Spleen (tissue), 7 donors: ENCODE measurements around the gene DKK3.

ENCODE experiments used
- POLR2A ChIP-seq, 3 donors: fragments of 450-650 bp; IDR thresholded peaks; one replicate each; pipeline ENCODE4 v1.5.1; 2017; ENCODE audit warnings: antibody characterized with exemption in 3 of 3, mild to moderate bottlenecking in 1 of 3
- TF ChIP-seq, protein P1 (sequence below), 11 experiments: fragments of 200-600 bp in 7 of 11; fragments of 450-650 bp in 4 of 11; sonication (generic) in 4 of 11; IDR thresholded peaks in 8 of 11; conservative IDR thresholded peaks in 3 of 11; 1 replicate in 7 of 11; 2 replicates in 4 of 11; pipeline versions ENCODE4 v1.4.0 to v1.8.0; 2016 to 2021; ENCODE audit warnings: antibody characterized with exemption in 11 of 11, inconsistent platforms in 4 of 11, mild to moderate bottlenecking in 1 of 11
- donor health status: DM: no; HTN: no; CAD: no; lungs with moderate emphysema.
- donor health status: DM: no; HTN: no; CAD: no.
- donor health status: DM: no; HTN: no; CAD: no.

DNA sequence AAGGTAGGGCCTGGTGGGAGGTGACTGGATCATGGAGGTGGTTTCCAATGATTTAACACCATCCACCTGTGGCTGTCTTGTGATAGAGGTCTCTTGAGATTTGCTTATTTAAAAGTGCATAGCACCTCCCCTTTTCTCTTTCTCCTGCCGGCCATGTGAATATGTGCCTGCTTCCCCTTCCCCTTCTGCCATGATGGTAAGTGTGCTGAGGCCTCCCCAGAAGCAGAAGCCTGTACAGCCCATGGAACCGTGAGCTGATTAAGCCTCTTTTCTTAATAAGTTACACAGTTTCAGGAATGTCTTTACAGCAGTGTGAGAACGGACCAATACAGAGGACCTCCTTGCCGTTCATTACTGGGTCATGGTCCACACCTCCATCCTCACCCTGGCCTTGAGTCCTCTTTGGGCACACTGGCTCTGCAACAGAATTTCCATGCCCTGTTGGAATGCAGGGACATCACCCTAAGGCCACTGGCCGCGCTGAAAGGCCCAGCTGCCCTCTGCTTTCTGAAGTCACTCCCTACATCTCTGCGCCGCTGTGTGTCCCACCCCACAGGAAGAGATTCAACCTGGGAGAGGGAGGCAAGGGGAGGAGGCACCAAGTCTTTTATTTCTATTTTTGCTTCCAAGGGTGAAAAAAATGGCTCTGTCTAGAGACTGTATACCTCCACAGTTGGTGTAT lies 49.0 kb upstream of the DKK3 start:
- TF ChIP-seq, protein P1, sequence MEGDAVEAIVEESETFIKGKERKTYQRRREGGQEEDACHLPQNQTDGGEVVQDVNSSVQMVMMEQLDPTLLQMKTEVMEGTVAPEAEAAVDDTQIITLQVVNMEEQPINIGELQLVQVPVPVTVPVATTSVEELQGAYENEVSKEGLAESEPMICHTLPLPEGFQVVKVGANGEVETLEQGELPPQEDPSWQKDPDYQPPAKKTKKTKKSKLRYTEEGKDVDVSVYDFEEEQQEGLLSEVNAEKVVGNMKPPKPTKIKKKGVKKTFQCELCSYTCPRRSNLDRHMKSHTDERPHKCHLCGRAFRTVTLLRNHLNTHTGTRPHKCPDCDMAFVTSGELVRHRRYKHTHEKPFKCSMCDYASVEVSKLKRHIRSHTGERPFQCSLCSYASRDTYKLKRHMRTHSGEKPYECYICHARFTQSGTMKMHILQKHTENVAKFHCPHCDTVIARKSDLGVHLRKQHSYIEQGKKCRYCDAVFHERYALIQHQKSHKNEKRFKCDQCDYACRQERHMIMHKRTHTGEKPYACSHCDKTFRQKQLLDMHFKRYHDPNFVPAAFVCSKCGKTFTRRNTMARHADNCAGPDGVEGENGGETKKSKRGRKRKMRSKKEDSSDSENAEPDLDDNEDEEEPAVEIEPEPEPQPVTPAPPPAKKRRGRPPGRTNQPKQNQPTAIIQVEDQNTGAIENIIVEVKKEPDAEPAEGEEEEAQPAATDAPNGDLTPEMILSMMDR (IDR thresholded peaks at IDR 0.05 in 8 of 11, conservative IDR thresholded peaks at IDR 0.05 in 3 of 11): no peak
- TF ChIP-seq POLR2A (IDR thresholded peaks at IDR 0.05): no peak
